ENCODE data around the gene SF3B2.

DNA sequence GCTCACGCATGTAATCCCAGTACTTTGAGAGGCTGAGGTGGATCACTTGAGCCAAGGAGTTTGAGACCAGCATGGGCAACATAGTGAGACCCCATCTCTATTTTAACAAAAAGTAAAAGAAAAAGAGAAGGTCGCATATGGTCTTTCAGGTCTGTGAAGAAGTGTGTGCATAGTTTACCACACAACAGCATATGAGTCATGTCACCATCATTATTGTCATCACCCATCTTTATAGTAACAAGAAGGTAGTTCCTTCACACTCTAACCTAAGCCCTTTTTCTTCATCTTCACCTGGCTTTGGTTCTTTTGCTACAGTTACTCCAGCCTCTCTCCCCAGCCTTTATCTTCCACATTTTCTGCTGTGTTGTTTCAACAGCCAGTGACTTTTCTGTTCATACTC, 57.1 kb downstream of the SF3B2 start:
- TF ChIP-seq SIN3A (IDR thresholded peaks at IDR 0.05; ENCODE audit: low read depth) (no peak), POLR2A (IDR thresholded peaks at IDR 0.05; ENCODE audit: borderline replicate concordance, extremely low read depth, insufficient read depth, insufficient read length) (no peak), CEBPB (IDR thresholded peaks at IDR 0.05; ENCODE audit: low read depth) (no peak), EZH2phosphoT487 (IDR thresholded peaks at IDR 0.05; ENCODE audit: borderline replicate concordance) (no peak)
- TF ChIP-seq, protein P1, sequence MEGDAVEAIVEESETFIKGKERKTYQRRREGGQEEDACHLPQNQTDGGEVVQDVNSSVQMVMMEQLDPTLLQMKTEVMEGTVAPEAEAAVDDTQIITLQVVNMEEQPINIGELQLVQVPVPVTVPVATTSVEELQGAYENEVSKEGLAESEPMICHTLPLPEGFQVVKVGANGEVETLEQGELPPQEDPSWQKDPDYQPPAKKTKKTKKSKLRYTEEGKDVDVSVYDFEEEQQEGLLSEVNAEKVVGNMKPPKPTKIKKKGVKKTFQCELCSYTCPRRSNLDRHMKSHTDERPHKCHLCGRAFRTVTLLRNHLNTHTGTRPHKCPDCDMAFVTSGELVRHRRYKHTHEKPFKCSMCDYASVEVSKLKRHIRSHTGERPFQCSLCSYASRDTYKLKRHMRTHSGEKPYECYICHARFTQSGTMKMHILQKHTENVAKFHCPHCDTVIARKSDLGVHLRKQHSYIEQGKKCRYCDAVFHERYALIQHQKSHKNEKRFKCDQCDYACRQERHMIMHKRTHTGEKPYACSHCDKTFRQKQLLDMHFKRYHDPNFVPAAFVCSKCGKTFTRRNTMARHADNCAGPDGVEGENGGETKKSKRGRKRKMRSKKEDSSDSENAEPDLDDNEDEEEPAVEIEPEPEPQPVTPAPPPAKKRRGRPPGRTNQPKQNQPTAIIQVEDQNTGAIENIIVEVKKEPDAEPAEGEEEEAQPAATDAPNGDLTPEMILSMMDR (IDR thresholded peaks at IDR 0.05 in 2 of 3, conservative IDR thresholded peaks at IDR 0.05 in 1 of 3; ENCODE audit: borderline replicate concordance in 1 of 3, insufficient read depth in 1 of 3, low read depth in 2 of 3, low read length in 2 of 3) = no peak
